PC-3 (cell line): ENCODE results near the gene MACROD2. TPM values are rescaled to one million over a fixed set of nuclear protein-coding genes. Genes with fewer than 3 reads are reported as not detected.

Experiments used
- ATAC-seq: fragments of 200-7000 bp; cut with Tn5 transposase; 2 replicates; pipeline ENCODE4 v1.9.1; 2020; ENCODE audit warnings: mild to moderate bottlenecking, moderate library complexity
- BruUV-seq: library from RNA; stranded (reverse); fragments of 400-500 nt; replicated peaks from 2 replicates; lab custom pipeline; 2021; lab: Mats Ljungman, UMichigan
- CTCF ChIA-PET: fragments of 300-600 bp; sonication (Branson Sonifier 250); formaldehyde crosslinking; loops from one replicate; lab custom pipeline; 2022; ENCODE audit warnings: antibody characterized with exemption; lab: Charles Lee
- POLR2A ChIA-PET: fragments of 300-600 bp; sonication (Branson Sonifier 250); formaldehyde crosslinking; loops from one replicate; lab custom pipeline; 2022; ENCODE audit warnings: antibody characterized with exemption; ENCODE audit not compliant: unreplicated experiment; lab: Charles Lee
- DNase-seq: peaks from one replicate; pipeline ENCODE4 v3.0.0-alpha.2; 2015
- H2AFZ ChIP-seq: fragments of 300-600 bp; sonication (generic); 2 replicates; pipeline ENCODE4 v1.6.0; 2016; ENCODE audit warnings: antibody characterized with exemption, low read length
- H3F3A ChIP-seq: fragments of 300-600 bp; sonication (generic); one replicate; pipeline ENCODE4 v1.6.0; 2017; ENCODE audit warnings: antibody characterized with exemption, low read length, control low read depth, mild to moderate bottlenecking; ENCODE audit not compliant: unreplicated experiment
- H3K27ac ChIP-seq: fragments of 300-600 bp; sonication (generic); 2 replicates; pipeline ENCODE4 v1.5.1; 2016; ENCODE audit warnings: mild to moderate bottlenecking, low read length
- H3K27me3 ChIP-seq: fragments of 300-600 bp; sonication (generic); 2 replicates; pipeline ENCODE4 v1.6.1; 2016; ENCODE audit warnings: low read length, mixed read lengths
- H3K36me3 ChIP-seq: fragments of 300-600 bp; sonication (generic); 2 replicates; pipeline ENCODE4 v1.6.1; 2016; ENCODE audit warnings: low read depth, mixed run types, low read length, mixed read lengths
- H3K4me1 ChIP-seq: fragments of 300-600 bp; sonication (generic); 2 replicates; pipeline ENCODE4 v1.5.1; 2016; ENCODE audit warnings: low read length; ENCODE audit not compliant: insufficient read depth
- H3K4me2 ChIP-seq: fragments of 300-600 bp; sonication (generic); 2 replicates; pipeline ENCODE4 v1.6.0; 2016; ENCODE audit warnings: low read length
- H3K4me3 ChIP-seq: fragments of 300-600 bp; sonication (generic); 2 replicates; pipeline ENCODE4 v1.5.1; 2016; ENCODE audit warnings: mild to moderate bottlenecking, low read length, mixed read lengths
- H3K79me2 ChIP-seq: fragments of 300-600 bp; sonication (generic); 2 replicates; pipeline ENCODE4 v1.6.1; 2017; ENCODE audit warnings: low read length, mixed read lengths
- H3K9ac ChIP-seq: fragments of 300-600 bp; sonication (generic); 2 replicates; pipeline ENCODE4 v1.6.0; 2016; ENCODE audit warnings: mild to moderate bottlenecking, low read length
- H3K9me2 ChIP-seq: fragments of 300-600 bp; sonication (generic); replicated peaks from 2 replicates; pipeline ENCODE4 v1.6.1; 2016; ENCODE audit warnings: mixed run types, low read length, mixed read lengths
- H3K9me3 ChIP-seq: fragments of 300-600 bp; sonication (generic); 2 replicates; pipeline ENCODE4 v1.6.1; 2016; ENCODE audit warnings: low read length, mixed read lengths
- H4K20me1 ChIP-seq: fragments of 300-600 bp; sonication (generic); 2 replicates; pipeline ENCODE4 v1.6.1; 2016; ENCODE audit warnings: low read length, mixed read lengths
- CTCF ChIP-seq: fragments of 300-600 bp; sonication (generic); conservative IDR thresholded peaks from 2 replicates; pipeline ENCODE4 v1.5.1; 2017; ENCODE audit warnings: antibody characterized with exemption, low read depth, mild to moderate bottlenecking, low read length
- EZH2 ChIP-seq: fragments of 300-600 bp; sonication (generic); IDR thresholded peaks from one replicate; pipeline ENCODE4 v1.6.1; 2017; ENCODE audit warnings: antibody characterized with exemption, mild to moderate bottlenecking, low read length; ENCODE audit not compliant: unreplicated experiment
- EZH2phosphoT487 ChIP-seq: fragments of 300-600 bp; sonication (generic); IDR thresholded peaks from 2 replicates; pipeline ENCODE4 v1.6.1; 2018; ENCODE audit warnings: mild to moderate bottlenecking, antibody characterized with exemption, low read length, borderline replicate concordance
- intact Hi-C: fragments of 100-400 bp; cut with micrococcal nuclease; formaldehyde crosslinking; loops from 2 replicates; pipeline ENCODE4 v1.9.0; 2023
- total RNA-seq: library from RNA; depleted of rRNA; stranded (reverse); fragments of >200 nt; gene quantifications from 2 replicates; pipeline ENCODE4 v1.2.3, GENCODE V29; 2014

Gene MACROD2
- total RNA-seq, 1 experiment from 2014 or later = 3.1 TPM

GRCh38 chr20:14378326-14378725 is 383.0 kb downstream of the MACROD2 start:
- ATAC-seq (no peak), DNase-seq (no peak)
- no TSS peak for BruUV-seq
- TF ChIP-seq EZH2 (no peak), CTCF (no peak)
- Histone ChIP-seq H3K36me3 (no peaks in the 10 kb centered on the region), H3K9me2 (no peaks in the 10 kb centered on the region), H3K4me2 (no peak overlapping the region), H3K4me1 (no peaks in the 10 kb centered on the region), H3K27ac (no peak overlapping the region), H2AFZ (no peak overlapping the region), H3K9me3 (no peaks in the 10 kb centered on the region), H4K20me1 (no peaks in the 10 kb centered on the region), H3F3A (no peaks in the 10 kb centered on the region), H3K4me3 (no peak overlapping the region), H3K79me2 (no peaks in the 10 kb centered on the region), H3K27me3 (no peaks in the 10 kb centered on the region), H3K9ac (no peak overlapping the region)
- ChIA-PET CTCF (no interaction called here), POLR2A (no interaction called here)
- intact Hi-C loops = no loop called here

DNA sequence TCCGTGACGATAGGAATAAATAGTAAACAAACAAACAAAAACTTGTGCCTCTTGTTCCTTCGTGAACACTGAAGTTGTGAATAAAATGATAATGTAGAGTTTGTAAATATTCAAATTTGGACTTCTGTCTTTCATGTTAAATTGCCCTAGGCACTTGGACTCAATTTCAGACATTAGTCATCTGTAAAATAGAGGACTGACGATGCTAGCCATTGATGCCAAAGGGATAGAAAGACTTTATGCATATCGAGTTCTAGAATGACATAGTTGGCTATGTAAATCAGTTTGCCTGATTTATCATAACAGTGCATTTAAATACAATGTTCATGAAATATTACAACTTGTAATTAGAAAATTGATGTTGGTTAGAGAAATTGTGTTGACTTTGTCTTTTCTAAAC is 388.0 kb downstream of the MACROD2 start:
- TF ChIP-seq EZH2phosphoT487 (no peak), EZH2 (no peak), CTCF (no peak)
- Histone ChIP-seq H3K9ac (no peak overlapping the region), H3K36me3 (peaks cover 11% of the 10 kb centered on the region; the same call in 1 of the 2 replicates), H3K9me2 (no peaks in the 10 kb centered on the region), H3F3A (peaks cover 3% of the 10 kb centered on the region), H4K20me1 (no peaks in the 10 kb centered on the region), H2AFZ (no peak overlapping the region), H3K27me3 (no peaks in the 10 kb centered on the region), H3K4me3 (no peak overlapping the region), H3K4me1 (peaks cover 18% of the 10 kb centered on the region; the same call in 1 of the 2 replicates), H3K79me2 (no peaks in the 10 kb centered on the region), H3K27ac (no peak overlapping the region), H3K9me3 (peaks cover 13% of the 10 kb centered on the region), H3K4me2 (no peak overlapping the region)
- CTCF ChIA-PET = no interaction called here
- POLR2A ChIA-PET = no interaction called here
- intact Hi-C loops = no loop called here
- DNase-seq (peak; percentile 66), ATAC-seq (no peak)
- no TSS peak for BruUV-seq

- Histone ChIP-seq H3K9ac (no peak overlapping the region), H3K27me3 (no peaks in the 10 kb centered on the region), H3K9me2 (no peaks in the 10 kb centered on the region), H3K4me1 (peaks cover 18% of the 10 kb centered on the region; the same call in 1 of the 2 replicates), H3K4me3 (no peak overlapping the region), H3K36me3 (peaks cover 11% of the 10 kb centered on the region; the same call in 1 of the 2 replicates), H3F3A (peaks cover 3% of the 10 kb centered on the region), H2AFZ (0 out of 2 replicates have a peak overlapping the region, but pooled peaks have one; percentile 5), H4K20me1 (no peaks in the 10 kb centered on the region), H3K4me2 (0 out of 2 replicates have a peak overlapping the region, but pooled peaks have one; percentile 8), H3K9me3 (peaks cover 13% of the 10 kb centered on the region), H3K79me2 (no peaks in the 10 kb centered on the region), H3K27ac (peak overlapping the region; percentile 43)
- CTCF ChIA-PET = no interaction called here
- DNase-seq = peak; percentile 51
- TF ChIP-seq EZH2phosphoT487 (no peak), CTCF (no peak), EZH2 (no peak)
- intact Hi-C loops = no loop called here
- ATAC-seq = peak; percentile 84
- POLR2A ChIA-PET = no interaction called here
- no TSS peak for BruUV-seq
These were observed 389.3 kb downstream of the MACROD2 start for GRCh38 chr20:14384416-14385175.
